HG03039 (cell line): ENCODE data around the gene OLIG1.

Experiments
- ATAC-seq: cut with Tn5 transposase; IDR thresholded peaks from one replicate; pipeline ENCODE4 v1.9.1; 2021; ENCODE audit warnings: mild to moderate bottlenecking, moderate library complexity; ENCODE audit not compliant: unreplicated experiment

Gene OLIG1

DNA sequence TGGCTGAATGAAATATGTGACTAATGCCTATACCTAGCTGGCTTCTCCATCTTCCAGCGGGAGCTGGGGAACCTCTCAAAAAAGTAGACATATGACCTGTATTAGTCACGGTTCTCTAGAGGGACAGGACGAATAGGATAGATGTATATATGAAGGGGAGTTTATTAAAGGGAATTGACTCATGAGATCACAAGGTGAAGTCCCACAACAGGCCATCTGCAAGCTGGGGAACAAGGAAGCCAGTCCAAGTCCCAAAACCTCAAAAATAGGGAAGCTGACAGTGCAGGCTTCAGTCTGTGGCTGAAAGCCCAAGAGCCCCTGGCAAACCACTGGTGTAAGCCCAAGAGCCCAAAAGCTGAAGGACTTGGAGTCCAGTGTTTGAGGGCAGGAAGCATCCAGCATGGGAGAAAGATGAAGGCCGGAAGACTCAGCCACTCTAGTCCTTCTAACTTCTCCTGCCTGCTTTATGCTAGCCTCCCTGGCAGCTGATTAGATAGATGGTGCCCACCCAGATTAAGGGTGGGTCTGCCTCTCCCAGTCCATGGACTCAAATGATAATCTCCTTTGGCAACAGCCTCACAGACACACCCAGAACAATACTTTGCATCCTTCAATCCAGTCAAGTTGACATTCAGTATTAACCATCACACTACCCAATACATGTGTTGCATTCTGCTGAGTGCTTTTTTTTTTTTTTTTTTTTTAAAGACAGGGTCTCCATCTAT, 19.6 kb downstream of the OLIG1 start:
- ATAC-seq: no peak

- ATAC-seq: no peak
Measured at GRCh38 chr21:33096426-33096825, 26.5 kb downstream of the OLIG1 start.

DNA sequence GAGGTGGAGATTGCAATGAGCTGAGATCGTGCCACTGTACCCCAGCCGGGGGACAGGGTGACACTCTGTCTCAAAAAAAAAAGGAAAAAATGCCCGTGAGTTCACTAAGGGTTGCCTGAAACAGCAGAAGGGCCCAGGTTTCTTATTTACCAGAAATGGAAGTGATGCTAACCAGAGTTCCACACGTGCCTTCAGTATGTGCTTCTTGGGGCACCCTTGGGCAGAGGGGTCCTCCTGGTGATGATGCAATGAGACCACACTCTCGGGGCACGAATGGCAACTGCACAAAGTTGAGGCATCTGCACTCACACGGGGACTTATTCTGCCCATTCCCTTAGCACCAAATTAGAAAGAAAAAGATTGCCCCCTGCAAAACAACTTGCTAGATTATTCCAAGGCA, 29.2 kb downstream of the OLIG1 start:
- no peak for ATAC-seq

DNA sequence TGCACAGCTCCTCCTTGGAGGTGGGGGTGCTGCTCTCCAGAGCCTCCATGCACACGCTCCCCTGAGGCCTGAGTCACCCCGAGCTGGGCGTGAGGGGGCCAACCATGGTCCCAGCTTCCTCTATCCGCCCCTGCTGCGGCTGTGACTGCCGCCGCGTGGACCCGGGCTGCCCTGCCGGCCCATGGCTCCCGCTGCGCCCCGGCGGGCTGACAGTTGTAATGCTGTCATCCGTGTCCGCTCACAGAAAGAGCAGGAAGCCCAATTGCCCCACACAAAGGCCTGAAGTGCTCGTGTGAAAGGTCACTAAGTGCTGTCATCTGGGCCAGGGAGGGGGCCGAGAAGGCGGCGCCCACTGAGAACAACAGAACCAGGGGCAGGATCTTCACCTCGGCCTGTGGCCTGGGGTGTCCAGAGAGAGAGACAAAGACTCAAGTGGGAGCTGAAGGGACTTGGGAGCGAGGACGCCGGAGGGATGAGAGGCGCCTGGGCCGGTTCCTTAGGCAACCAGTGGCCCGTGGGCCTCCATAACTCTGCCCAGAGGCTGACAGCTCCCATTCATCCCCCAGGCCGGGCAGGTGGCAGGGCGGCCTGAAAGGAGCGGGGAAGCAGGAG, 31.5 kb downstream of the OLIG1 start:
- no peak for ATAC-seq

GRCh38 chr21:33105088-33105487, 35.1 kb downstream of the OLIG1 start:
- ATAC-seq: no peak

DNA sequence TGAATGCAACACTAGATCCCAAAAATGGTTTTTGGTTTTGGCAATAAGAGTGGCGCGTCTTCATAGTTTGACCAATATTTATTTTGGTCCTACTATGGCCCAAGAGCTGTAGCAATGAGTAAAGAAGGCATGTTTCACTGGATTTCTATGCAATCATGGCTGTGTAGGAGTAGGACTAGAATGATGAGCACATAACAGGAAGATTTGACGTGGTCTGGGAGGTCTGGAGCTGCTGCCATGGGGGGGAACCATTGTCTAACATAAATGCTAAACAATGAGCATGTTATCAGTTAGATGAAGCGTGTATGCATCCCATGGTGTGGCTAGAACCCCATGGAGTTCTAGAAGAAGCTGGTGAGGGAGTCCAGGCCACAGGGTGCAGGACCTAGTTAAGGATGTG, 38.3 kb downstream of the OLIG1 start:
- no peak for ATAC-seq

DNA sequence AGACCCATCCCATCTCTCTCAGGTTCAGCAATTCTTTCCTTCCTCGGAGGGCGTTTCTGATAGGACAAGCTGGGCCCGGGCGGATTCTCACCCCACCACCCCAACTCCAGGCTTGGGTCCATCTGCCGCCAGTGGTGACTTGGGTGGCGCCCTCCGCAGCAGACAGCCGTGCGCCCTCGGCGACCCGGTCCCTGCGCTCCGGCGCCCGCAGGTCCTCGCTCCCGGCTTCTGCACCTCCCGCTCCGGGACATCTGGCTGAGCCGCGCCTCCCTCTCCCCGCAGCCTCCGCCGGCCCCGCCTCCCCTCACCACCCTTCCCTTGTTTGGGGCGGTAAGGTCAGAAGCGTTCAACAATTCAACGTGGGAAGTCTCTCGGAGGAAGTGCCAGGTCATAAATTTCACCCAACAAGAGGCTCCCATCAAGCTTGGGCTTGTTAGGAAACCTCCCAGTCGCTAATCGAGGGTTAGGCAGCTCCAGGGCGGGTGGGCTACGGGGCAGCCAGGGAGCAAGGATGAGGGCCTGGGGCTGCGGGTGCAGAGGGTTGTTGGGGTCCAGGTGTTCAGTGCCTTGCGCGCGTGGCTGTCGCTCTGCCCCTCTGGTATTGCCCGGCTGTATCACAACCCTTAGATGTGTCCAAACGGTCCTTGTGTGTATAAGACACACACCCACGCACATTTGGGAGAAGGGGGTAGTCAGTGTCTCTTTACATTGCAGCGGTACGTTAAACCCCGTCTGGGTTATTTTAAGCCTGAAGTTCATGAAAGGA, 39.8 kb downstream of the OLIG1 start:
- ATAC-seq: no peak

DNA sequence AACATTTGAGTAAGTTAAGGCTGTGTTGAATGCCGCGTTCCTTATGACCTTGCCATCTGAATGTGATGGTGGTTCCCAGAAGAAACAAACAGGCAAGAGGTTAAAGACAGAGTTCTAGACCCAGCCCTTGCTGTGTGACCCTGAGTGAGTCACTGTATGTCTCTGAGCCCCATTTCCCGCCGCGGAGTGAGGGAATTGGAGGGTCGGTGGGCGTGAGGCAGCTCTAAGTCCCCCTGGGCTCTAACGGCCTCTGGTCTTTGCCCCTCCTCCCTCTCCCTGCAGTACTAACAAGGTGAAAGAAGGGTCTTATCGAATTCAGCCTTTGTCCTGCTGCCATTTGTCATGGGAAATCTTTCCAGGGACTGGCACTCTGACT, 40.4 kb downstream of the OLIG1 start:
- ATAC-seq: no peak

DNA sequence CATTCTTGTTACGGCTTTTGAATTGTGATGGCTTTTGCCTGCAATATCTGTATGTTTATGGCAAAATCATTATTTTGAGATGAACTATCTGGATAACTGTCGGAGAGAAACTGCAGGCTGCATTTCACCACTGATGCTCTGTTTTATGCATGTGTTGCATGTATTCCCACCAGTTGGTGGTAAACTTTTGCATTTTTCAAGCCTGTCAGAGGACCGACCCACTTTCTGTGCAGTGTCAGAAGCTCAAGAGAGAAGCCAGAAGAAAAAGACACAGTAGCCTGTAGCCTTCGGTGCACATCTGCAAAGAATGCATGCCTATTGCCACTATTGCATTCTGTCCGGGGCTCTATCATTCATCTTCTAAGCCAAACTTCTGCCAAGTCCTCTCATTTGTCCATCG, 41.6 kb downstream of the OLIG1 start:
- no peak for ATAC-seq

GRCh38 chr21:33112151-33112550, 42.2 kb downstream of the OLIG1 start:
- no peak for ATAC-seq

DNA sequence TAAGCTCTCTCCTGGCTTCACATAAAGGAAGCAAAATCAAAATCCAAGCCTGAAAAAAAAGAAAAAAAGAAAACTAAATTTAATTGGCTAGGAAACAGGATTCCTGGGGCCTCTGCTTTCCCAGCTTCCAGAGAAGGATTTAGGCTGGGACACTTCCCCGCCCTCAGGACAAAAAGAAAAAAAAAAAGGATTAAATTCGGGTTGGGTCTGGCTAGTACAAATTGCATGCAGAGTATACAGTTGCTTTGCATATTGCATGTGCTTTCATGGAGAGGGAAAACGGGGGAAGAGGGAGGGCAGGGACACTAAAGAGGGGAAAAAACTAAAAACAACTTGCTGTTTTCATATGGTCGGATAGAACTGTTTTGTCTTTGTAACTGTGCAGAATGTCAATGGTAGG, 42.7 kb downstream of the OLIG1 start:
- ATAC-seq: no peak

- ATAC-seq: no peak
Measured at GRCh38 chr21:33113131-33113530, 43.2 kb downstream of the OLIG1 start.

DNA sequence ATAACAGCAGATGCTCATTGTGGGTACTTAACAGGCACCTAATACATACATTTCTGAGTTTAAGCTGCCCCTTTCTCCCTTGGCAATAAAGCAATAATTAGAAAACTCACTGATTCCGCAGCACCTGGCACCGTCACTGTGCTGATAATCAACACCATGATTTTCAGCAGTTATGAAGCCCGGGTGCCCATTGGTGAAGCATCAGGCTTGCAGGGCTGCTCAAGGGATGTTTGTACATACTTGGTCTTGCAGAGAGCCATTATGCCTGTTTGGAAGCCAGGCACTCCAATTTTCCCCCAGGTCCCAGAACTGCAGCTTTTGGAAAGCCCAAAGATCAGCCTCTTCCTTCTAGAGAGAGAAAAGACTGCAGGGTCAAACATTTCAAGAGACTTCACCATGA, 44.3 kb downstream of the OLIG1 start:
- ATAC-seq: no peak

GRCh38 chr21:33115631-33116510, 45.9 kb downstream of the OLIG1 start:
- ATAC-seq: no peak

- no peak for ATAC-seq
Measured at GRCh38 chr21:33116676-33117075, 46.7 kb downstream of the OLIG1 start.

DNA sequence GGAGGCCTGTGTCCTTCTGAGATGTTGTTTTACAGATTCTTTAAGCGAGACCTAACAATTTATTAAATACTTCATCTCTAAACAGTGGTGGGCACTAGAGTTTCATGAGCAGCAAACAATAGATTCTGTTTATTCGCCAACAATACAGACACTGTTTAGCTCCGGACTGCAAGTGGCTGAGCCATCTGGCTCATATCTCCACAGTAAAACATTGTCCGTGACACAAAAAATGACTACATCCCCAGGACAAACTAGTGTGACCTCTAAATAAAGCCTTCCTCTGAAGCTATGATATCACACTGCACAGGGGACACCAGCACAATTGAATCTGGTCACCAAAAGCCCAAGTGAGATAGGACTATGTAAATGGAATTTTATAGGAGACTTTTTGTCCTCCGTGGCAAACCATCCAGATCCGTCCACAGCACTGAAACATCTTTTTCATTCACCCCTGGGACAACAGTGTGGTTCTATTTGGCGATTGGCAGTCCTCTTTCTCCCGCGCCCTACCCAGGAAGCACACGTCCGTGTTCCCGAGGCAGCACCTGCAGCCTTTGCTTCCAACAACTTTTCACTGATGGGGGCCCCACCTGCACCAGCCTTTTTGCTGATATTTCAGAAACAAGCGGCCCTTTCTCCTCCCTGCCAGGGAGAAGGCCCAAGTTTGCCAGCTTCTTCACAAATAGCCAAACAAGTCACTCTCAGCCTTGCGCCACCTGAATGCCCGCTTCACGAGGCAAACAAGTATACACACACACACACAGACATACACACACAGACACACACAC, 47.4 kb downstream of the OLIG1 start:
- ATAC-seq: no peak
